ENCODE data around the gene PER2.
"Not testable (repeated sequence)": the region's sequence is repeated elsewhere in the genome, so short reads cannot be mapped to it uniquely, and the experiment has no call there.

GRCh38 chr2:238271686-238272085 lies 16.7 kb downstream of the PER2 start:
- not testable (repeated sequence) for TF ChIP-seq CTCF (IDR thresholded peaks at IDR 0.05; ENCODE audit: low read depth, low read length); EZH2phosphoT487 (IDR thresholded peaks at IDR 0.05; ENCODE audit: low read depth)
